ENCODE results near the gene VGLL1.
A peak's percentile ranks its signal among the peaks of the same experiment; 100 is the strongest.

Gene VGLL1

GRCh38 chrX:136531951-136532350, at the start of gene VGLL1:
VGLL1 (plus strand) TSS chrX:136532215; CDS start chrX:136536021, 3,806 bp downstream.
- no peak for DNase-seq (ENCODE audit: extremely low read depth in 1 of 2, low read depth in 1 of 2)

GRCh38 chrX:136487647-136488046, 44.4 kb upstream of the VGLL1 start, which contains the start of gene BRS3:
BRS3 (plus strand) TSS chrX:136487947; CDS start chrX:136488115, 168 bp downstream.
- DNase-seq (ENCODE audit: extremely low read depth in 1 of 2, low read depth in 1 of 2): no peak

- no peak for DNase-seq (ENCODE audit: extremely low read depth in 1 of 2, low read depth in 1 of 2)
These were observed 43.3 kb upstream of the VGLL1 start for GRCh38 chrX:136488706-136489105.

- no peak for DNase-seq (ENCODE audit: extremely low read depth in 1 of 2, low read depth in 1 of 2)
These were observed 40.2 kb upstream of the VGLL1 start for GRCh38 chrX:136491832-136492231.

- DNase-seq (ENCODE audit: extremely low read depth in 1 of 2, low read depth in 1 of 2): no peak
These were observed 39.0 kb upstream of the VGLL1 start for GRCh38 chrX:136493011-136493410.

DNA sequence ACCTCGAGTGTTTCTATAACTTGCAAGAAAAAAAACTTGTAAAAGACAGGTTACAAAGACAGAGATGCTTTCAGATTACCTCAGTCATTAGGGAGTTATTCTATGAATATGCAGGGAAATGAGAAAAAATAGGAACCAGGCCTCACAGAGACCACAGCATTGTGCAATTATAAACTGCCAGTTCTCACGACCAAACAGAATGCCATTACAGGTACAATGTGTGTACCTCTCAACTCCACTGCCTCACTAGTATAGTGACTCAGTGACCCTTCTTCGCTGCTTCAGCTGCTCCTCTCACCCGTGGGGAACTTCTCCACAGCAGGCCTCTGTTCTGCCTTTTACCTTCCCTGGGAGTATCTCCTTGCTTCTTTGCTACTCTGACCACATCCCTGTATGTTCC, 37.0 kb upstream of the VGLL1 start:
- DNase-seq (ENCODE audit: extremely low read depth in 1 of 2, low read depth in 1 of 2): no peak

- no peak for DNase-seq (ENCODE audit: extremely low read depth in 1 of 2, low read depth in 1 of 2)
These were observed 35.7 kb upstream of the VGLL1 start for GRCh38 chrX:136496186-136496763.

DNA sequence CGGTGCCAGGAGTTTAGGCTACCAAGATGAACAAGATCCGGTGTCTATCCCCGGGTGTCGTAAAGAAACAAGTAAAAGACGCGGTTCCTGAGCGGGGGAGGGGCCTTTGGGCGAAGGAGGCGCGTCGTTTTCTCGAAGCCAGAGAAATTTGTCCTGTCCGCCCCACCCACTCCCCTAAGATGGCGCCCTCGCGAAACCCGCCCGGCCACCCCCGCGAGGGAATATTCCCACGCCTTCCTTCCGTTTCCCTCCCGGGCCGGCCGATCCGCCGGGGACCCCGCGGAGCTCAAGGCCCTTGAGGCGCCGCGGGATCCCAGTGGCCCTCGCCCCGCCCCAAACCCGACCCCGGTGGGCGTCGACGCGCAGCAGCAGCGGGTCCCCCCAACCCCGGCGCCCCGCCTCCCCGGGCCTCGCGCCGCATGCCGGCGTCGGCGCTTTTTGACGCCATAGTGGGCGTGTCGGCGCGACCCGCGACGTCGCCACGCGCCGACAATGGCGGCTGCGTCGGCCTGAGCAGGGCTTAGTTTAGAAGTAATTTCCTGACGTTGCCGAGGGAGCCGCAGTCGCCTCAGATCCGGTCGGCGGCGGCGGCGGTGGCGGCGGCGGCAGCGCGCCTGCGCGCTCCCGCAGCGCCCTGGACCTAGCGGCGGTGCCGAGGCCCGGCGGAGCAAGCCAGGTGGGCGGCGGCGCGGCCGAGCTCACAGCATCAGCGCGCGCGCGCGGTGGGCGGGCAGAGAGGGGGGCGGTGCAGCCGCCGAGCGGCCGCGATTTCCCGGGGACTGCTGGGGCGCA, 35.1 kb upstream of the VGLL1 start:
- DNase-seq (ENCODE audit: extremely low read depth in 1 of 2, low read depth in 1 of 2): peak; percentile 66 to 71

- DNase-seq (ENCODE audit: extremely low read depth in 1 of 2, low read depth in 1 of 2): no peak
These were observed 34.4 kb upstream of the VGLL1 start, which contains the start of gene HTATSF1 for GRCh38 chrX:136497556-136498052. HTATSF1 (plus strand) TSS chrX:136497592; CDS start chrX:136497685, 93 bp downstream.

DNA sequence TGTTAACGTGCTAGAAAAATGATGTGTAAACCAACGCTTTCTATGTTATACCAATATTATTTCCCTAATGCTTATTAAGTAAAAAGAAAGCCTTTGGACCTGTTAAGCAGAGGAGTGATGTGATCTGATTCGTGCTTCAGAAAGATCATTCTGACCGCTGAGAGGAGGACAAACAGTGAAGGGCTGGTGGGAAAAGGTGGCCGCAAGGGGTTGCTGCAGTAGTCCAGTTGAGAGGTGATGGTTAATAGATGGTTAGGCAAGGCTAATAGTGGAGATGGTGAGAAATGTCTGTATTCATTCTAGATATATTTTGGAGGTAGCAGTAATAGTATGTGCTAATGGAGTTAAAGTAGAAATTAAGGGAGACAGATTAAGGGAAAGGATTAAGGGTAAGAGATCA, 12.9 kb upstream of the VGLL1 start:
- DNase-seq (ENCODE audit: extremely low read depth in 1 of 2, low read depth in 1 of 2): no peak

DNA sequence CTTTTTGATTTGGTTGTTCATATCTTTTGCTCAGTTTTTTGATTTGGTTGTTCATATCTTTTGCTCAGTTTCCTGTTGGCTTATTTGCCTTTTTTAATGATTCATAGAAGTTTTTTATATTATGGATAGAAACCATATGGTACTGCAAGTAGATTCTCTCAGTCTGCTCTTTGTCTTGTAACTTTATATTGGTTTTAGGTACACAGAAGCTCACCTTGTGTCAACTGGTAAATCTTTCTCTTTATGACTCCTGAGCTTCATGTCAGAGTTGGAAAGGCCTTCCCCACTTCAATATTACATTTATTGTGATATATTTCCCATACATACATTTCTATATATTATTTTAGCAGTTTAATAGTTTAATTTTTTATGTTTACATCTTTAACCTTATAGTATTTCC, 8.2 kb upstream of the VGLL1 start:
- DNase-seq (ENCODE audit: extremely low read depth in 1 of 2, low read depth in 1 of 2): no peak

DNA sequence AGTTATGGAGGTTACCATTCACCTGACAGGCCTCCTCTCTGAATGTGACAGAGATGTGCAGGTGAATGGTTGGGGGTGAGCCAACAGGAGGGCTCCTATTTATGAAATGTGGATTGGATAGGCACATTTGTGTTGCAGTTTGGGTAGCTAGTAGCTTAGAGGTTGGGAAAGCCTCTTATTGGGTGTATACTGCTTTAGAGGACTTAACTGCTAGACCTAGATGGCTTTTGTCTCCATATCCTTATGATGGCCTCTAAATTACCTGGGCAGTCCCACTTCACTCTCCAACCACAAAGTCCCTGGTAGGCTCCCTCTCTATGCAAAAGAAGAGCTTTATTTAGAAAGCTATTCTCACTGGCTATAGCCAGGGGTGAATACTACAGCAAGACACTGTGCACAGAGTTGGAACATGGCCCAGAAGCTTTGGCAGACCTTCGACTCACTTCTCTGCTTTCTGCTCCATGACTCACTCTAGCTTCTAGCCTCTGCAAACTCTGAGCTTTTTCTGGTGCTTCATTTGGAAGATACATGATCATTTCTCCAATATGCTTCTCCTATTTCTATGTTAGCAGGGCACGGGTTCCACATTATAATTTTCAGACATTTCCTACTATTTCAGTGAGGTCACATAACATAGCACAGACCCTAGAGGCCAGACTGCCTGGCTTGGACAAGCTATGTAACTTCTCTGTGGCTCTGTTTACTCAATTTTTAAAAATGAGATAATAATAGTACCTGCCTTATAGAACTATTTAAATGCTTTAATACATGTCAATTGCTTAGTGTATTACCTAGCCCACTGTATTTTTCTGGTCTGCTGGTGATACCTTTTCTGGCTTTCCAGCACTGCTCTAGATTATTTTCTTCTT, 6.0 kb upstream of the VGLL1 start:
- DNase-seq (ENCODE audit: extremely low read depth in 1 of 2, low read depth in 1 of 2): no peak

DNA sequence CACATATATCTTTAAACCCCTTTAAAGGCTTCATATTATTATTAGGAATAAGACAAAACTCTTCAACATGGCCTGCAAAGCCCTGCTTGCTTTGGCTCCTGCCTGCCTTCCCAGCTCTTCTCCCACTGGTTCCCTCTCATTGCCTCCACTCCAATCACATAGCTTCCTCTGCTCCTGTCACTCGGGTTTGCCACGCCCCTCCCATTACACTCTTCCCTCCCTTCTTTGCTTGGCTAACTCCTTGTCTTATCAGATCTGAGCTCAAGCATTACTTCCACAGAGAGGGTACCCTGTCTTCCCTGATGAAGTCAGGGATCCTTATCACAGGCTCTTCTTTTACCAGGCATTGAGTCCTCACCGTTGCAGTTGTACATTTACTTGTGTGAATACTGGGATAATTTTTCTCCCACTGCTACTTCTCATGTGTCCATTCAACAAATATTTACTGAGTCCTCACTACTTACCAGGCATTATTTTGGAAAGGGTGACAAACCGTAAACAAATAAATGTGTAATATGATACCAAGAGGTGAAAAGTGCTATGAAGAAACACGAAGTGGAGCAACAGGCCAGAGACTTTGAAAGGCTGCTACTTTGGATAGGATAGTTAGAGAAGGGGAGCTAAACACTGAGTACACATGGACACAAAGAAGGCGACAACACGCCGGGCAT, 3.2 kb upstream of the VGLL1 start:
- DNase-seq (ENCODE audit: extremely low read depth in 1 of 2, low read depth in 1 of 2): no peak

- DNase-seq (ENCODE audit: extremely low read depth in 1 of 2, low read depth in 1 of 2): no peak
These were observed 2.2 kb upstream of the VGLL1 start for GRCh38 chrX:136529795-136530194.

GRCh38 chrX:136534131-136534530, 2.1 kb downstream of the VGLL1 start:
- DNase-seq (ENCODE audit: extremely low read depth in 1 of 2, low read depth in 1 of 2): no peak

DNA sequence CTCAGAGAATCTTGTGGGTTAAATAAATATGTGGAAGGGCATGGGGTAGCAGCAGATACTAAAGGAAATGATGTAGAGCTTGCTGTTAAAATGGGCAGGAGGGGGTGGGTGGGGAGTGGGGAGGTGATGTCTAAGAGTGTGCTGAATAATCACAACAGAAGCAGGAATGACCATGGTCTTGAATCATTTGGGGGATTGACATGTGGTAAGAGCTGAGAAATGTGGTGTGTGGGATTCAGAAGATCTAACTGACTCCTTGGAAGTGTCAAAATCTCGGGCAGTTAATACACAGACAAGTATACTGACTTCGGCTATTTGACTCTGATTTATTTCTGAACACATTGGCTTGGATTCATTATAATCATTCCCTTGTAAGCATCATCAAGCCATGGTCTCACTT, 6.8 kb downstream of the VGLL1 start:
- DNase-seq (ENCODE audit: extremely low read depth in 1 of 2, low read depth in 1 of 2): no peak

DNA sequence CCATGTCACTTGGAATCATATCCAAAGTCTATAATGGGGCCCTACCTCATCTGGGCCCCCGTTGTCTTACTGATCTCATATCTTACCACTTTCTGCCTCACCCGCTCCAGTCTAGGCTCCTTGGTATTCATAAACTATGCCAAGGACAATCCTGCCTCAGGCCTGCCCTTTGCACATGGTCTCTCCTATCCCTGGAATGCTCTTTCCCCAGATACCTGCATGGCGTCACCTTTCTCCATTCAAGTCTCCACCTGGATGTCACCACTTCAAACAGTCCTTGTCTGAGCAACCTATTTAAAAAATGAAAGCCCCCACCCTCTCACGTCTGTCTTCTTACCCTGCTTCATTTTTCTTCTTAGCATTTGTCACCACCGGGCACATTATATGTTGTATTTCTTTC, 8.2 kb downstream of the VGLL1 start:
- no peak for DNase-seq (ENCODE audit: extremely low read depth in 1 of 2, low read depth in 1 of 2)

DNA sequence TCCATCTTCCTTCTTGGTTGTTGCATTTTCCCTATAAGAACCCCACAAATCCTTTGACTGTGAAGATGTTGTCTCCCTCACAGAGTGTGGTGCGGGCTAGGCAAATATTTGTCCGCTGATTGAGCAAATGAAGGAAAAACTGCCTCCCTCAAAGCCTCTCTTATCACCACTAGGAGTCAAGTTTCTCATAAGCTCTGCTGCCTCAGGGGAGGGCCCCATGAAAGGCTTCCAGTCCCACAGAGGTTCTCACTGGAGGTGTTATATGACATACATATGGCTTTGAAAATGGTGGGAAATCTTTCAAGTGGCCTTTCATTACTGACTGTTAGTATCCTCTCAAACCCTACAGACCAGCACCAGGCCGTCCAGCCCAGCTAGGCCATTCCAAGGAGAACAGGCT, 9.3 kb downstream of the VGLL1 start:
- DNase-seq (ENCODE audit: extremely low read depth in 1 of 2, low read depth in 1 of 2): no peak

DNA sequence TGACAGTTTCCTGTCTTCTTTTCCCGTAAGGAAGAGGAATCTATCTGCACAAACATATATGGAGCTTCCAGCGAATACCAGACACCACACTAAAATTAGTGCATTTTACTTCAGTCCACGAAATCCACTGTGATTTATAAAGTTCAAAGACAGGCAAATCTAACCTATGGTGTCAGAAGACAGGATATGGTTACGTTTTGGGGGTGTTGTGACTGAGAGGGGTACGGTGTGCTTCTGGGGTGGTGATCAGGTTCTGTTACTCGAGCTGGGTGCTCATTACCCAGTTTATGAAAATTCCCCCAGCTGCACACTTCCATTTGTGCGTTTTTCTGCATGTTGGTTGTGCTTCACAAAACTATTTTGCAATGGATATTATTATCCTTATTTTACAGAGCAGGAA, 10.3 kb downstream of the VGLL1 start:
- no peak for DNase-seq (ENCODE audit: extremely low read depth in 1 of 2, low read depth in 1 of 2)

- no peak for DNase-seq (ENCODE audit: extremely low read depth in 1 of 2, low read depth in 1 of 2)
These were observed 14.4 kb downstream of the VGLL1 start for GRCh38 chrX:136546371-136546781.

DNA sequence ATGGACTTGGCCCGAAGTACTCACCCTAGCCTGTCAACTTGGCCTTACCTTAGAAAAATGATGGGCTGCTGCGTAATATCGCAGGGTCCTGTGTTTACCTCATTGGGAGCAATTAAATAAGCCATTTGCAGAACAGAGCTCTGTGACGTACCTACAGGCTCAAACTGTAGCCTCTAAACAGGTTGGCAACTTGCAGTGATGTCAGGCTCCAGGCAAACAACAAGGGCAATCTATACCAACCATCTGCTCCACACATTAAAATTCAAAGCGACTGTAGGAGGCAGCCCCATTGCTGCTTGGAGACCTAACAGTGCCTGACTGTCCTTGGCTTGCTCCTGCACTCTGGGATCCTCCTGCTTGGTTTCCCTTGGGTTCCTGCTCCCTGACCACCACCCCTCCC, 17.2 kb downstream of the VGLL1 start:
- DNase-seq (ENCODE audit: extremely low read depth in 1 of 2, low read depth in 1 of 2): no peak

Measured in activated CD8-positive, alpha-beta memory T cell treated with anti-CD3 and anti-CD28 coated beads for 1 hour (primary cell).